GM21529 (cell line): ENCODE measurements around the gene SFMBT1.

ENCODE experiments used
- ATAC-seq: cut with Tn5 transposase; IDR thresholded peaks from one replicate; pipeline ENCODE4 v1.9.1; 2021; ENCODE audit not compliant: unreplicated experiment

The SFMBT1 gene

GRCh38 chr3:52857864-52858263 lies 188.0 kb downstream of the SFMBT1 start:
- no peak for ATAC-seq

- ATAC-seq: no peak
Measured at GRCh38 chr3:52857133-52857532, 188.7 kb downstream of the SFMBT1 start.

- peak; percentile 79 for ATAC-seq
Measured at GRCh38 chr3:52856666-52857065, 189.2 kb downstream of the SFMBT1 start.

GRCh38 chr3:52854013-52854412 lies 191.9 kb downstream of the SFMBT1 start:
- ATAC-seq: no peak
